Measurements from ENCODE around the gene ARMC2.
A peak's percentile ranks its signal among the peaks of the same experiment; 100 is the strongest.

DNA sequence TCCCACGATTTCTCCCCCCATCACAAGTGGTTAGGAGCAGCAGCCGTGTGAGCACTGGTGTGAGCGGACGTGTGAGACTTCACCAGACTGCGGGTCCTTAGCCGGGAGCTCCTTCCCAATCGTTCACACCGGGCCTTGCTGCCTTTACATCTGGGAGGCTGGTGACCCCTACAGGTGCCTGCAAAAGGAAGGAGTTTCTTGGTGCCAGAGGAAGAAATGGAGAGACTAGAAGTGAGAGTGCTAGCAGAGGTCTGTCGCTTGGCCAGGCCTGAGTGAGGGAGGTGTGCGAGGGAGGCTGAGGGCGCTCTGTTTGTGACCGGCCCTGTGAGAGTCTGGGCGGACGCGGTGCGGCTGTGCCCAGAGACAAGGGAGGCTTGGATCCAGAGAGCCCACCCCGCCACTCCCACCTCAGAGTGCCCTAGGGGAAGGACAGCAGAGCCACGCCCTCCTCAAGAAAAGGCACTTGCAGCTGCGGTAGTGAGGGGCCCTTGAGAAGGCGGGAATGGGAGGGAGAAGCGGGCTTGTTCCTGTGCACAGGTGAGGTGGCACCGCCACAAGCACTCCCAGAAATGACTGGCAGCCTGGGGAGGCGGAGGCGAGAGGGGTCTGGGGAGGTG is 10.0 kb upstream of the ARMC2 start:
- TF ChIP-seq CHD2 (IDR thresholded peaks at IDR 0.05; ENCODE audit: low read length, partially characterized antibody) (no peak), FOXJ3 (CRISPR knock-in tag; IDR thresholded peaks at IDR 0.05) (no peak), POLR2AphosphoS5 (IDR thresholded peaks at IDR 0.05; ENCODE audit: low read depth, low read length) (no peak), TAF1 (IDR thresholded peaks at IDR 0.05; ENCODE audit: borderline replicate concordance, low read depth, low read length) (no peak), ZBTB33 (IDR thresholded peaks at IDR 0.05; ENCODE audit: borderline replicate concordance, low read depth) (no peak), RAD21 (IDR thresholded peaks at IDR 0.05; ENCODE audit: low read length) (peak; percentile 63), EP300 (IDR thresholded peaks at IDR 0.05; ENCODE audit: borderline replicate concordance in 1 of 2, low read depth in 1 of 2, low read length in 1 of 2) (no peak)
- TF ChIP-seq, protein P1, sequence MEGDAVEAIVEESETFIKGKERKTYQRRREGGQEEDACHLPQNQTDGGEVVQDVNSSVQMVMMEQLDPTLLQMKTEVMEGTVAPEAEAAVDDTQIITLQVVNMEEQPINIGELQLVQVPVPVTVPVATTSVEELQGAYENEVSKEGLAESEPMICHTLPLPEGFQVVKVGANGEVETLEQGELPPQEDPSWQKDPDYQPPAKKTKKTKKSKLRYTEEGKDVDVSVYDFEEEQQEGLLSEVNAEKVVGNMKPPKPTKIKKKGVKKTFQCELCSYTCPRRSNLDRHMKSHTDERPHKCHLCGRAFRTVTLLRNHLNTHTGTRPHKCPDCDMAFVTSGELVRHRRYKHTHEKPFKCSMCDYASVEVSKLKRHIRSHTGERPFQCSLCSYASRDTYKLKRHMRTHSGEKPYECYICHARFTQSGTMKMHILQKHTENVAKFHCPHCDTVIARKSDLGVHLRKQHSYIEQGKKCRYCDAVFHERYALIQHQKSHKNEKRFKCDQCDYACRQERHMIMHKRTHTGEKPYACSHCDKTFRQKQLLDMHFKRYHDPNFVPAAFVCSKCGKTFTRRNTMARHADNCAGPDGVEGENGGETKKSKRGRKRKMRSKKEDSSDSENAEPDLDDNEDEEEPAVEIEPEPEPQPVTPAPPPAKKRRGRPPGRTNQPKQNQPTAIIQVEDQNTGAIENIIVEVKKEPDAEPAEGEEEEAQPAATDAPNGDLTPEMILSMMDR (IDR thresholded peaks at IDR 0.05), result 0 out of 2 replicates have a peak, but pooled peaks have one; percentile 18
